GM23248 (cell line): ENCODE results near the gene CTSF. TPM values are rescaled to one million over a fixed set of nuclear protein-coding genes. Genes with fewer than 3 reads are reported as not detected.

Source experiments
- DNase-seq: peaks from one replicate; pipeline ENCODE4 v3.0.0-alpha.2; 2015
- H2AFZ ChIP-seq: fragments of 200-600 bp; sonication (generic); 2 replicates; pipeline ENCODE4 v1.6.1; 2016; ENCODE audit warnings: antibody characterized with exemption
- H3F3A ChIP-seq: fragments of 200-600 bp; sonication (generic); 2 replicates; pipeline ENCODE4 v1.6.1; 2016; ENCODE audit warnings: mild to moderate bottlenecking, antibody characterized with exemption, mixed run types; ENCODE audit not compliant: insufficient read depth
- H3K27ac ChIP-seq: fragments of 200-600 bp; sonication (generic); 2 replicates; pipeline ENCODE4 v1.5.1; 2016; ENCODE audit warnings: mild to moderate bottlenecking
- H3K27me3 ChIP-seq: fragments of 200-600 bp; sonication (generic); replicated peaks from 2 replicates; pipeline ENCODE4 v1.6.1; 2016; ENCODE audit warnings: mild to moderate bottlenecking; ENCODE audit not compliant: insufficient read depth
- H3K36me3 ChIP-seq: fragments of 200-600 bp; sonication (generic); 2 replicates; pipeline ENCODE4 v1.6.1; 2016; ENCODE audit warnings: low read depth, mild to moderate bottlenecking
- H3K4me1 ChIP-seq: fragments of 200-600 bp; sonication (generic); 2 replicates; pipeline ENCODE4 v1.6.1; 2016; ENCODE audit warnings: mild to moderate bottlenecking; ENCODE audit not compliant: insufficient read depth
- H3K4me2 ChIP-seq: fragments of 200-600 bp; sonication (generic); one replicate; pipeline ENCODE4 v1.6.1; 2016; ENCODE audit warnings: mild to moderate bottlenecking; ENCODE audit not compliant: unreplicated experiment
- H3K4me3 ChIP-seq: fragments of 200-600 bp; sonication (generic); 2 replicates; pipeline ENCODE4 v1.5.1; 2016; ENCODE audit warnings: mild to moderate bottlenecking
- H3K79me2 ChIP-seq: fragments of 200-600 bp; sonication (generic); 2 replicates; pipeline ENCODE4 v1.6.1; 2016; ENCODE audit warnings: mild to moderate bottlenecking; ENCODE audit not compliant: insufficient read depth
- H3K9ac ChIP-seq: fragments of 200-600 bp; sonication (generic); 2 replicates; pipeline ENCODE4 v1.6.1; 2016; ENCODE audit warnings: mild to moderate bottlenecking
- H3K9me2 ChIP-seq: fragments of 200-600 bp; sonication (generic); 2 replicates; pipeline ENCODE4 v1.6.1; 2016; ENCODE audit warnings: mixed run types, mild to moderate bottlenecking, moderate library complexity; ENCODE audit not compliant: insufficient read depth
- H3K9me3 ChIP-seq: fragments of 200-600 bp; sonication (generic); one replicate; pipeline ENCODE4 v1.6.1; 2017; ENCODE audit warnings: low read depth
- H4K20me1 ChIP-seq: fragments of 200-600 bp; sonication (generic); 2 replicates; pipeline ENCODE4 v1.6.0; 2016; ENCODE audit not compliant: insufficient read depth
- EZH2 ChIP-seq: fragments of 200-600 bp; sonication (generic); IDR thresholded peaks from 2 replicates; pipeline ENCODE4 v1.6.1; 2018; ENCODE audit warnings: antibody characterized with exemption, mild to moderate bottlenecking; ENCODE audit not compliant: insufficient read depth, poor library complexity, severe bottlenecking
- EZH2phosphoT487 ChIP-seq: fragments of 200-600 bp; sonication (generic); IDR thresholded peaks from 2 replicates; pipeline ENCODE4 v1.6.1; 2018; ENCODE audit warnings: antibody characterized with exemption, moderate library complexity, mild to moderate bottlenecking, low read depth; ENCODE audit not compliant: insufficient read depth
- WGBS, 2 experiments: methylation state at CpG; one replicate each; pipeline ENCODE4 v1.1.6; 2015 to 2017; ENCODE audit warnings: low lambda C conversion rate in 2 of 2, low coverage in 1 of 2; ENCODE audit errors: missing lambda C conversion rate in 2 of 2; 5-methylcytosine and 5-hydroxymethylcytosine counted together
- in situ Hi-C: fragments of 300-500 bp; cut with MboI; formaldehyde crosslinking; loops from 2 replicates; pipeline ENCODE4 v1.15.0; 2020
- polyA plus RNA-seq: library from polyadenylated mRNA; unstranded; fragments of >200 nt; fragmentation: Nextera tagmentation; extraction: Ambion mirVana; gene quantifications from 2 replicates; pipeline ENCODE4 v1.2.1, GENCODE V29; 2016
- total RNA-seq: library from RNA; depleted of rRNA; stranded (reverse); fragments of >200 nt; shearing (Covaris generic); gene quantifications from 2 replicates; pipeline ENCODE4 v1.2.3, GENCODE V29; 2014

The CTSF gene
- total and polyA plus RNA-seq, 2 experiments from 2014 or later, result 59.2 to 72.6 TPM

- in situ Hi-C loops, result no loop called here
- H3K9ac ChIP-seq, result no peak overlapping the region
- no peak overlapping the region for H3K4me2 ChIP-seq
These were observed 19.4 kb downstream of the CTSF start for GRCh38 chr11:66548774-66549630.

GRCh38 chr11:66548041-66548440 lies 20.4 kb downstream of the CTSF start:
- 21 to 49% methylated on average over 6 to 11 of the region's 11 CpGs for WGBS, 2 experiments
- Histone ChIP-seq H3K27me3 (no peaks in the 10 kb centered on the region), H3K4me3 (no peak overlapping the region), H3K36me3 (no peaks in the 10 kb centered on the region), H4K20me1 (no peaks in the 10 kb centered on the region), H3F3A (no peaks in the 10 kb centered on the region), H3K79me2 (peaks cover 7% of the 10 kb centered on the region; the same call in 1 of the 2 replicates), H3K4me2 (no peak overlapping the region), H3K9me2 (no peaks in the 10 kb centered on the region), H2AFZ (no peak overlapping the region), H3K4me1 (peaks cover 7% of the 10 kb centered on the region; the same call in 1 of the 2 replicates), H3K27ac (no peak overlapping the region), H3K9ac (no peak overlapping the region), H3K9me3 (no peaks in the 10 kb centered on the region)
- TF ChIP-seq EZH2, result no peak
- no peak for TF ChIP-seq EZH2phosphoT487
- in situ Hi-C loops, result no loop called here
- DNase-seq, result no peak

More at GRCh38 chr11:66548774-66549630, 19.4 kb downstream of the CTSF start:
- Histone ChIP-seq H4K20me1 (no peaks in the 10 kb centered on the region), H3K9me2 (no peaks in the 10 kb centered on the region), H3K4me3 (no peak overlapping the region), H3K9me3 (no peaks in the 10 kb centered on the region), H3K27ac (no peak overlapping the region), H2AFZ (no peak overlapping the region), H3K4me1 (peaks cover 7% of the 10 kb centered on the region; the same call in 1 of the 2 replicates), H3K36me3 (no peaks in the 10 kb centered on the region), H3F3A (no peaks in the 10 kb centered on the region), H3K27me3 (no peaks in the 10 kb centered on the region), H3K79me2 (peaks cover 7% of the 10 kb centered on the region; the same call in 1 of the 2 replicates)
- WGBS, 2 experiments, result 50% methylated on average over 16 of the region's 16 CpGs
- no peak for DNase-seq
- TF ChIP-seq EZH2phosphoT487 (no peak), EZH2 (no peak)

GRCh38 chr11:66547662-66548009 lies 20.8 kb downstream of the CTSF start:
- Histone ChIP-seq H3K9me2 (no peaks in the 10 kb centered on the region), H3K27me3 (no peaks in the 10 kb centered on the region), H3K9me3 (no peaks in the 10 kb centered on the region), H3K36me3 (no peaks in the 10 kb centered on the region), H3K4me3 (no peak overlapping the region), H3F3A (no peaks in the 10 kb centered on the region), H4K20me1 (no peaks in the 10 kb centered on the region), H3K79me2 (peaks cover 7% of the 10 kb centered on the region; the same call in 1 of the 2 replicates), H2AFZ (no peak overlapping the region), H3K27ac (no peak overlapping the region), H3K4me1 (peaks cover 9% of the 10 kb centered on the region; the same call in 1 of the 2 replicates), H3K9ac (no peak overlapping the region), H3K4me2 (no peak overlapping the region)
- WGBS, 2 experiments, result 41 to 48% methylated on average over 5 of the region's 5 CpGs
- TF ChIP-seq EZH2 (no peak), EZH2phosphoT487 (no peak)
- in situ Hi-C loops, result no loop called here
- no peak for DNase-seq

GRCh38 chr11:66546966-66547661 lies 21.3 kb downstream of the CTSF start:
- in situ Hi-C loops, result no loop called here
- no peaks in the 10 kb centered on the region for H4K20me1 ChIP-seq
- no peaks in the 10 kb centered on the region for H3K27me3 ChIP-seq
- no peaks in the 10 kb centered on the region for H3K9me2 ChIP-seq
- TF ChIP-seq EZH2 (no peak), EZH2phosphoT487 (no peak)
- peak overlapping the region; percentile 78 for H2AFZ ChIP-seq
- H3K79me2 ChIP-seq, result peaks cover 7% of the 10 kb centered on the region; the same call in 1 of the 2 replicates
- DNase-seq, result no peak
- no peaks in the 10 kb centered on the region for H3F3A ChIP-seq
- no peaks in the 10 kb centered on the region for H3K9me3 ChIP-seq
- H3K9ac ChIP-seq, result peak overlapping the region; percentile 93; the same call in 1 of the 2 replicates
- H3K4me2 ChIP-seq, result peak overlapping the region; percentile 66
- peak overlapping the region; percentile 91 for H3K4me3 ChIP-seq
- WGBS, 2 experiments, result 20 to 24% methylated on average over 16 to 18 of the region's 18 CpGs
- no peaks in the 10 kb centered on the region for H3K36me3 ChIP-seq
- H3K27ac ChIP-seq, result no peak overlapping the region
- H3K4me1 ChIP-seq, result peaks cover 15% of the 10 kb centered on the region; the same call in 1 of the 2 replicates
